HepG2 (cell line): ENCODE data around the gene MRPL58. TPM values are rescaled to one million over a fixed set of nuclear protein-coding genes. Genes with fewer than 3 reads are reported as not detected.

ENCODE experiments used
- CSRNP2 ChIP-seq: sonication (generic); formaldehyde crosslinking; conservative IDR thresholded peaks from 2 replicates; pipeline ENCODE4 v1.8.0; 2022; ENCODE audit warnings: low read depth, missing genetic modification reagents
- DDIT3 ChIP-seq: sonication (generic); formaldehyde crosslinking; IDR thresholded peaks from 2 replicates; pipeline ENCODE4 v1.4.0; 2020; ENCODE audit warnings: mild to moderate bottlenecking, missing genetic modification reagents
- FOXM1 ChIP-seq: sonication (generic); formaldehyde crosslinking; IDR thresholded peaks from 2 replicates; pipeline ENCODE4 v1.5.0; 2020; ENCODE audit warnings: missing genetic modification reagents
- FOXO4 ChIP-seq: sonication (generic); formaldehyde crosslinking; conservative IDR thresholded peaks from 2 replicates; pipeline ENCODE4 v1.8.1; 2023; ENCODE audit warnings: missing genetic modification reagents
- KAT7 ChIP-seq: IDR thresholded peaks from 2 replicates; pipeline ENCODE4 v1.6.1; 2018; ENCODE audit warnings: borderline replicate concordance, missing compliant biosample characterization
- KLF11 ChIP-seq: IDR thresholded peaks from 2 replicates; pipeline ENCODE4 v1.6.1; 2016; ENCODE audit warnings: missing compliant biosample characterization
- KLF15 ChIP-seq: sonication (generic); formaldehyde crosslinking; IDR thresholded peaks from 2 replicates; pipeline ENCODE4 v1.8.1; 2023; ENCODE audit warnings: borderline replicate concordance, mild to moderate bottlenecking, inconsistent platforms, missing genetic modification reagents, mixed read lengths
- NCOA2 ChIP-seq: sonication (generic); formaldehyde crosslinking; IDR thresholded peaks from 2 replicates; pipeline ENCODE4 v1.8.0; 2022; ENCODE audit warnings: inconsistent platforms
- SMAD1 ChIP-seq: sonication (generic); formaldehyde crosslinking; IDR thresholded peaks from 2 replicates; pipeline ENCODE4 v1.4.0; 2020; ENCODE audit warnings: missing genetic modification reagents, low read depth, mild to moderate bottlenecking, borderline replicate concordance
- SRY ChIP-seq: sonication (generic); formaldehyde crosslinking; IDR thresholded peaks from 2 replicates; pipeline ENCODE4 v1.8.0; 2022; ENCODE audit warnings: mild to moderate bottlenecking, missing genetic modification reagents
- TRAFD1 ChIP-seq: sonication (generic); formaldehyde crosslinking; IDR thresholded peaks from 2 replicates; pipeline ENCODE4 v1.5.1; 2020; ENCODE audit warnings: missing genetic modification reagents, mild to moderate bottlenecking, borderline replicate concordance
- U2AF1 ChIP-seq: fragments of 200-400 bp; formaldehyde crosslinking; optimal IDR thresholded peaks from 2 replicates; pipeline ENCODE3; 2017; ENCODE audit warnings: mild to moderate bottlenecking, low read depth, low read length
- ZBTB39 ChIP-seq: sonication (generic); formaldehyde crosslinking; IDR thresholded peaks from 2 replicates; pipeline ENCODE4 v1.5.0; 2020; ENCODE audit warnings: missing genetic modification reagents
- ZBTB44 ChIP-seq: sonication (generic); formaldehyde crosslinking; IDR thresholded peaks from 2 replicates; pipeline ENCODE4 v1.4.0; 2020; ENCODE audit warnings: missing genetic modification reagents
- ZNF138 ChIP-seq: sonication (generic); formaldehyde crosslinking; IDR thresholded peaks from 2 replicates; pipeline ENCODE4 v1.5.0; 2020; ENCODE audit warnings: mild to moderate bottlenecking, low read depth, missing genetic modification reagents
- ZNF563 ChIP-seq: sonication (generic); formaldehyde crosslinking; IDR thresholded peaks from 2 replicates; pipeline ENCODE4 v1.8.0; 2022; ENCODE audit warnings: mild to moderate bottlenecking, moderate library complexity, missing genetic modification reagents
- ZNF740 ChIP-seq: sonication (generic); formaldehyde crosslinking; IDR thresholded peaks from 2 replicates; pipeline ENCODE4 v1.4.0; 2020; ENCODE audit warnings: missing genetic modification reagents
- ZZZ3 ChIP-seq: sonication (generic); formaldehyde crosslinking; IDR thresholded peaks from 2 replicates; pipeline ENCODE4 v1.4.0; 2020; ENCODE audit warnings: missing genetic modification reagents, mild to moderate bottlenecking, borderline replicate concordance
- polyA plus RNA-seq, 8 experiments: library from polyadenylated mRNA; depleted of rRNA in 3 of 8; stranded (reverse) in 7 of 8; unstranded in 1 of 8; fragments of >200 nt; fragmentation: Illumina TruSeq in 4 of 8; extraction: Trizol in 4 of 8; gene quantifications; 2 replicates each; pipeline versions ENCODE4 v1.2.1 to v1.2.3, GENCODE V29; 2011 to 2016; ENCODE audit warnings: low read depth in 4 of 8, missing spikeins in 1 of 8, mixed read lengths in 1 of 8; ENCODE audit not compliant: insufficient read depth in 1 of 8
- total RNA-seq, 5 experiments: library from RNA; depleted of rRNA; stranded (reverse); fragments of >200 nt; fragmentation: Illumina TruSeq; extraction: Trizol; gene quantifications; 2 replicates each; pipeline ENCODE4 v1.2.3, GENCODE V29; 2016; ENCODE audit warnings: low read depth in 1 of 5

The MRPL58 gene
- total and polyA plus RNA-seq, 2 of the 13 experiments (the other 11 are each of a cell fraction or from before 2014, with no cell fraction given) = 44.9 to 68.9 TPM

- 0 out of 2 replicates have a peak, but pooled peaks have one; percentile 54 for TF ChIP-seq ZBTB44
- TF ChIP-seq KLF15 = no peak
- no peak; the same call in 1 of the 2 replicates for TF ChIP-seq ZNF740 (CRISPR knock-in tag)
- TF ChIP-seq TRAFD1 (CRISPR knock-in tag) = peak; percentile 97; the same call in 1 of the 2 replicates
- TF ChIP-seq FOXO4 (CRISPR knock-in tag) = peak; percentile 81; the same call in 1 of the 2 replicates
- no peak; the same call in 1 of the 2 replicates for TF ChIP-seq KAT7 (CRISPR knock-in tag)
- TF ChIP-seq CSRNP2 (CRISPR knock-in tag) = no peak
- TF ChIP-seq ZZZ3 (CRISPR knock-in tag) = peak; percentile 55
- TF ChIP-seq SRY = peak; percentile 87; the same call in 1 of the 2 replicates
- 0 out of 2 replicates have a peak, but pooled peaks have one; percentile 14 for TF ChIP-seq ZNF563
- 0 out of 2 replicates have a peak, but pooled peaks have one; percentile 52 for TF ChIP-seq SMAD1
- peak; percentile 24; the same call in 1 of the 2 replicates for TF ChIP-seq ZBTB39 (CRISPR knock-in tag)
- TF ChIP-seq ZNF138 (CRISPR knock-in tag) = peak; percentile 93
- TF ChIP-seq DDIT3 (CRISPR knock-in tag) = peak; percentile 83; the same call in 1 of the 2 replicates
- TF ChIP-seq NCOA2 (CRISPR knock-in tag) = peak; percentile 72
- peak; percentile 97 for TF ChIP-seq KLF11 (CRISPR knock-in tag)
- TF ChIP-seq U2AF1 = no peak
- TF ChIP-seq FOXM1 = 0 out of 2 replicates have a peak, but pooled peaks have one; percentile 26
Measured at GRCh38 chr17:75033346-75034235, 21.1 kb downstream of the MRPL58 start (continued).
